HG02885 (cell line): Measurements from ENCODE around the gene GPRC5C.

ENCODE experiments used
- ATAC-seq: cut with Tn5 transposase; IDR thresholded peaks from one replicate; pipeline ENCODE4 v1.9.1; 2021; ENCODE audit warnings: mild to moderate bottlenecking; ENCODE audit not compliant: unreplicated experiment, poor library complexity

The GPRC5C gene, protein sequence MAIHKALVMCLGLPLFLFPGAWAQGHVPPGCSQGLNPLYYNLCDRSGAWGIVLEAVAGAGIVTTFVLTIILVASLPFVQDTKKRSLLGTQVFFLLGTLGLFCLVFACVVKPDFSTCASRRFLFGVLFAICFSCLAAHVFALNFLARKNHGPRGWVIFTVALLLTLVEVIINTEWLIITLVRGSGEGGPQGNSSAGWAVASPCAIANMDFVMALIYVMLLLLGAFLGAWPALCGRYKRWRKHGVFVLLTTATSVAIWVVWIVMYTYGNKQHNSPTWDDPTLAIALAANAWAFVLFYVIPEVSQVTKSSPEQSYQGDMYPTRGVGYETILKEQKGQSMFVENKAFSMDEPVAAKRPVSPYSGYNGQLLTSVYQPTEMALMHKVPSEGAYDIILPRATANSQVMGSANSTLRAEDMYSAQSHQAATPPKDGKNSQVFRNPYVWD

DNA sequence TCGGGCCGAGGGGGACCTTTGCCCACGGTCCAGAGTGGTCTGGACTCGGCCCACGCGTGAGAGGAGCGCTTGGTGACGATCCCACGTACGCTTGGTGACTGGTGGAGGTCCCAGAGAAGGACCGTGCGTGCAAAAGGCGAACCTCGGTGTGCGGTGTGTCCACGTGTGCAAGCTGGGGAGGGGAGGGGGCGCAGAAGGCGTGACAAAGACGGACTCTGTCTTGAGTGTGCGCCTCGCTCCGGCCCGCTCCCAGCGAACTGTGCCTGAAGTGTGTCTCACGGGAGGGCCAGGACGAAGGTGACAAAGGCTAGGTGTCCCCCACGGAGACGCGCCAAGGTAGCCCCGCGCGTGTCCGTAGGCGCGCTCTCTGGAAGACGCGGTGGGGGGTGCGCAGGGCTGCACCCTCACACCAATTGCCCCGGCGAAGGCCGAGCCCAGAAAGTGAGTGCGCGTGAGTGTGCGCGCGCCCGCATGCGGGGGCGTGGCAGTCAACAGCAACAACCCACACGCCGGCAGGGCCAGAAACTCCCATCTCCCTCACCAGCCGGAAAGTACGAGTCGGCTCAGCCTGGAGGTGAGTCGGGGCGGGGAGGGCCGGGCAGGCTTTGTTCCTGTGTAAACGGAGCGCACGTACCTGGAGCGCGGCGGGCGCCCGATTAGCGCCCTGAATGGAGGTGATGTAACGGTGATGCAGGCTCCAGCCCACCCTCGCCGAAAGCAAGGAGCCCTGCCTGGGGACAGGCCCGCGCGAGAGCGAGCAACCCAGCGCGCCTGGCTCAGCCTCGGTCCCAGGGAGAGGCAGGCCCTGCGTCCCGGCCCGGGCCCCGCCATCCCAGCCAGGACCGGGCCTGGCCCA lies at the start of gene GPRC5C:
TSS of gene GPRC5C (plus strand) at position 521 of the 856 bp plus-strand sequence. CDS start 7,689 bp downstream, outside the sequence.
- no peak for ATAC-seq

DNA sequence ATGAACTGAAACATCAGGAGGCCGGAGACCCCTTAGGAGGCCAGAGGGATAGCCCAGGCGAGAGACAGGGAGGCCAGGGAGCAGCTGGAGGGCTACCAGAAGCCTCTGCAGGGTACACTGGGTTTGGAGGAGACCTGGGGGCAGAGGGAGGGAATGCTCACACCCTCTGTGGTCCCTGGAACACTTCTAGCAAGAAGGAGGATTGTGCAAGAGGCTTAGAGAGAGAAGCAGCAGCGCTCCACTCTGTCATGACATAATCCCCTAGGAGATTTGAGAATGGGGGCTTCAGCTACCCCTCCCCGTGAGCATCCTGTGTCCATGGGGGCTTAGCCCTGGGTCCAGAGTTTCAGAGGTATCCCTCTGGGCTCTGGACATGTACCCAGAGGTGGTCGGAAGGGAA lies 48.7 kb upstream of the GPRC5C start:
- no peak for ATAC-seq

- no peak for ATAC-seq
These were observed 46.7 kb upstream of the GPRC5C start for GRCh38 chr17:74385201-74385600.

GRCh38 chr17:74386386-74386785 lies 45.5 kb upstream of the GPRC5C start:
- ATAC-seq, result no peak

DNA sequence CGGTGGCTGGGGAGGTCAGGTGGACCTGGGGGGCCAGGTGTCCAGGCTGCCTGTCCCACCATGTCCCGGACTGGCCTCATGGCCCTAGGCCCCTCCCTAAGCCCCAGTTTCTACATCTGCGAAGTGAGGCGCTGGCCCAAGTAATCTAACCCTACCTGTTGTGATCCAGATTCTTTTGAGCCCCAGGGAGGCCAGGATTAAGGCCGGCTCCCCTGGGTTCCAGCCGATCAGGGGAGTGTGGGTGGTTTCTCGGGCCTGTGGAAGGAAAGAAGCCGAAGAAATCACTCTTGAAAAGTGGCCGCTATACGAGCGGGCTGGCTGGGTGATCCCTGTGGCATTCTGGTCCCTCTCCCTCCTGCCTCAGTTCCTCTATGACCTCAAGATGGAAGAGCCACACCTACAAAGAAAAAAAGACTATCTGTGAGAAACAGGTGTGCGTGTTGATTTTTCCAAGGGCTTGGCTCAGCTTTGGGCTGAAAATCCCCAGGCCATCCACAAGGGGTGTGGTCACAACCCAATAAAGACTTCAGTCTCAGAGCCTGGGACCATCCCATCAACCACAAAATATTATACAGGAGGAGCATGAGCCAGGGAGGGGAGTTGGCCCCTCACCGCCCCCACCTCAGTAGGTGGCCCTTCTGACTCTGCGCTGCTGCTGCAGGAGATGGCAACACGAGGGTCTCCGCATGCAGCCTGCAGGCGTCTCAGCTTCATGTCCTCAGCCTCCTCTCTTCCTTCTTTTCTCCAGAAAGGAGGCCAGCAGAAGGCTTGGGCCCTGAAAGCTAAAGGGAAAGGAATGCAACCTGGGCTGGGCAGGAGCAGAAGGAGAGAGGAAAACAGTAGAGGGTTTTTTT lies 44.3 kb upstream of the GPRC5C start:
- no peak for ATAC-seq

DNA sequence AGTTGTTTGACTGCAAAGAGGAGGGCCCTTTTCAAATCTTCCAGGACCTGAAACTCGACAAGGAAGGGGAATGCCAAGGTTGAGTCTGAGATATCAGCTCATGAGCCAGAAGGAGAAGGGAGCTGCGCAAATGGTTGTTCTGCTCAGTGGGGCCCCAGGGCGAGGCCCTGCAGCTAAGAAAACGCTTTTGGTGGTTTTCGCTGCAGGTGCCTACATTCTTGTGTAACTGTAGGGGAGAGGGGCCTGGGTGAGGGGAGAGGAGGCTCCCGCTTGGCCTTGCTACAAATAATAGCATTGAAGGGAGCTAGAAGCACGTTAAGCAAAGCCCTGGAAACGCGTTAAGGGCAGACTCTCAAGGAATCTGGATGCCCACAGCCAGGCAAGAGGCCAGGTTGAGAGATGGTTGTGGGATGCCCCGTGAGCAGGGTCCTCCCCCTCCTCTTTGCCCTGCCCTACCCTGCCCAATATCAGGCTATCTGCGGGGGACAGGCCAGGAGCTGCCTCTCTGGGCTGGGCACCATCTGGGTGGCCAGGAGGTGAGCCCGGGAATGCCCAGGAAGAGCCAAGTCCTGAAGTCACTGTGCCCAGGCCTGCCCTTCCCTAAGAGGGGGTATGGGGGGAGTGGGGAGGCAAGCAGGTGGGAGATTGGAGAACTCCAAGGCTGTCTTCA lies 42.7 kb upstream of the GPRC5C start:
- no peak for ATAC-seq

- no peak for ATAC-seq
These were observed 41.8 kb upstream of the GPRC5C start for GRCh38 chr17:74389937-74390679.

GRCh38 chr17:74390680-74391653 lies 40.9 kb upstream of the GPRC5C start:
- no peak for ATAC-seq

DNA sequence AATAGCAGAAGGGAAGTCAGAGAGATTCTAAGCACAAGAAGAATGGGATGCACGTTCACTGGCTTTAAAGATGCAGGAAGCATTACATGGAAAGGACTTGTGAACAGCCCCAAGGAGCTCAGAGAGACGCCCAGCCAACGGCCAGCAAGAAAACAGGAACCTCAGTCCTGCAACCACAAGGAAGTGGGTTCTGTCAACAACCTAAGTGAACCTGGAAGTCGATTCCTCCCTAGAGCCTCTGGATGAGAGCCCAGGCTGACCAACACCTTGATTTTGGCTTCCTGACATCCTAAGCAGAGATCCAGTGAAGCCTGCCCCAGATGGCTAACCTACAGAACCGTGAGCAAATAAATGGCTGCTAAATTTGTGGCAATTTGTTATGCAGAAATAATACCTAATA lies 40.1 kb upstream of the GPRC5C start:
- no peak for ATAC-seq

DNA sequence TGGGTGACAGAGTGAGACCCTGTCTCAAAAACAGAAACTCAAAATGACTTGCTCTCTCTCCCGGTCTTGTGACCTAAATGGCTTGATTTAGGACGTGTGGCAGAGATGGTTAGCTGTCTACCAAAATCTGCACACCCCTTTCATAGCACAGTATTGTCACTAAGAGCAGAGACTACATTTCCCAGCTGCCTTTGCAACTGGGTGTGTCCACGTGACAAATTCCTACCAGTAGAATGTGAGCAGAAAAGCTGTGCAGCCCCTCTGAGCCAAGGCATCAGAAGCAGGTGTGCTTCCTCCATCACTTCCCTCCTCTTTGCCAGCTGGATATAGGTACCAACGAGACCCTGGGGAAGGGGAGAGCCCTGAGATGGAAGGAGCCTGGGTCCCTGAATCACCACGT lies 39.0 kb upstream of the GPRC5C start:
- no peak for ATAC-seq

- no peak for ATAC-seq
These were observed 38.4 kb upstream of the GPRC5C start for GRCh38 chr17:74393346-74393942.

DNA sequence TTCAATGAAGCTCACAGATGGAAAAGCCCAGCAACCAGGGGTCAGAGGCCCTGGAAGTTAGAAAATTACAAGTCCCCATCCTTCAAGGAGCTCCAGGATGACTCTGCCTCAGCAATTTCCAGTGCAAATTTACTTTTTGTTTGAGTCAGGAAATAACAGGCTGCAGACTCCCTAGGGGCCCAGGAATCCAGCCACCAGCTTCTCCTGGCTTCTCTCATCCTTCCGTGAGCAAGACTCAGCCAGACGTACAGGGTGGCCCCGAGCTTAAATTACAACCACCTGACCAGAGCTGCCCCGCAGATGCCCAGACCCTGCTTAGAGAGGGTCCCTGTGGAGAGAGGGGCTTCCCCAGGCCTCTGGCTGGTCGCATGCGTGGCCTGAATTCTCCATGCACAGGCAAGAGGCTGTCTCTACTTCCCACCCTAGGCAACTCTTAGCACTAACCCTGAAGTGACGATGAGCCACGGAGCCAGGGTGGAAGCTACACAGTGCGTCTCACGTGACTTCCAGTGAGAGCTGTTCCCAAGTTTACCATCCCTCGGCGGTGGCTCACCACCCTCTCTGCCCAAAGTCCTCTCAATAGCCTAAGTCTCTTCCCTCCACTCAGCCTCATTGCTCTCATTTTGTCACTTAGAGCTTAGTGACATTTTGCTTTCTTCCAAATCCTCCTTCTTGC lies 37.5 kb upstream of the GPRC5C start:
- ATAC-seq, result no peak

DNA sequence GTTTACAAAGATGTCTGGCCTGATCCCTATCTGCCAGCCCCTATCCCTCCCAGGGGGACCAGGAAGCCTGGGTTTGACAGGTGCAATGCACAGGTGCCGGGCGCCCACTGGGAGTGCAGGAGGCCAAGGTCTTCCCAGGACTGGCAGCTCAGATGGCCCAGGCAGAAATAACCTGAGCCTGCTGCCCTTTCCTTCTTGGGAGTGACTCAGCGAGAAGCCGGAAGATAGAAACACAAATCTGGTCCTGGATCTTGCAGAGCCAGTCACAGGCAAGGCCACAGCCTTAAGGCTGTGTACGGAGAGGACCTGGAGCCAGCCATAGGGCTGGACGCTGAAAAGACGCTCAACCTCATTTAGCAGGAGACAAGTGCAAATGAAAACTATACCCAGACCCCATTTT lies 36.9 kb upstream of the GPRC5C start:
- no peak for ATAC-seq

- no peak for ATAC-seq
These were observed 35.3 kb upstream of the GPRC5C start for GRCh38 chr17:74396567-74396966.

DNA sequence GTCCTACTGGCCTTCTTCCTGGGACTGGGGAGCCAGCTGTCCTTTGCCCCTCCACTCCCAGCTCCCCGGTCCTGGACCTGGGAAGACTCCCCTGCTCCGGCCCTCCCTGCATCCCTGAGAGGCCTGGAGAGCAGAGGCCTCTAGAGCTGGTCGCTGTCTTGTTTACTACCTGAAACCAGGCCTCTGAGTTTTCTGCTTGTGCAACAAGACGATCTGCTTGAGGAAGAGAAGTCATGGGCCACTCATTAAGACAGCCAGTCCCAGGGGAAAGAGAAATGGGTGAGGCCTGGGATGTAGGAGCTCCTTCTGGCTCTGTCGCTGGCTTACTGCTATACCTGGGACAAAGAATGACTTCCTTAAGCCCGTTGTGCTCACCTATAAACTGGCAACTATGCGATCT lies 29.8 kb upstream of the GPRC5C start:
- no peak for ATAC-seq

GRCh38 chr17:74403512-74404137 lies 28.3 kb upstream of the GPRC5C start:
- no peak for ATAC-seq

DNA sequence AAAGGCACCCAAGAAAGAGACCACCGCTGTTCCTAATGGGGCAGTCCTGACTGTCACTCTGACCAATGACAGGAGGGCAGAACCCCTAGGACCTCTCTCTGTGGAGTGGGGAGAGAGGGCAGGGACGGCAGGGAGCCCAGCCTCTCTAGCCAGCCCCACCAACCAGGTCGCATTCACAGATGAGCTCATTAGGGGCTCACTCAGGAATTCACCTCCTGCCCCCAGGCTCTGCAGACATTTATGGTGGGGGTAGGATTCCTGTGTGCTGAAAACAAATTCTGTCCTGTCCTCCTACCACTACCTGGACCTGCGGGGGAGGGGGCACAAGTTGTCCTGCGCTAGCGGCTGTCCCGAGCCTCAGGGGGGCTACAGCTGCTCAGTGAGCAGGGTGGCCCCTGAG lies 27.7 kb upstream of the GPRC5C start:
- ATAC-seq, result no peak
